Esophagus squamous epithelium (tissue), 5 donors: ENCODE results near the gene GREB1L. TPM values are rescaled to one million over a fixed set of nuclear protein-coding genes. Genes with fewer than 3 reads are reported as not detected.

Source experiments
- DNase-seq: peaks from one replicate; lab custom pipeline; 2025; lab: John Stamatoyannopoulos, UW
- H3K27ac ChIP-seq, 4 donors: fragments of 200-600 bp; sonication (generic); one replicate each; pipeline ENCODE4 v1.5.1; 2016 to 2019; ENCODE audit warnings: mild to moderate bottlenecking in 1 of 4
- H3K27me3 ChIP-seq, 4 donors: fragments of 200-600 bp; sonication (generic); 1 replicate in 3 of 4; 2 replicates in 1 of 4; pipeline versions ENCODE4 v1.5.1 to v1.6.0; 2017 to 2021; ENCODE audit warnings: antibody characterized with exemption in 1 of 4
- H3K36me3 ChIP-seq, 3 donors: fragments of 200-600 bp; sonication (generic); one replicate each; pipeline ENCODE4 v1.5.1; 2016 to 2019
- H3K4me1 ChIP-seq, 3 donors: fragments of 200-600 bp; sonication (generic); one replicate each; pipeline ENCODE4 v1.5.1; 2017 to 2019
- H3K4me3 ChIP-seq, 4 donors: fragments of 200-600 bp; sonication (generic); 1 replicate in 3 of 4; 2 replicates in 1 of 4; pipeline ENCODE4 v1.5.1; 2016 to 2019; ENCODE audit warnings: mild to moderate bottlenecking in 2 of 4, moderate library complexity in 1 of 4
- H3K9me3 ChIP-seq, 3 donors: fragments of 200-600 bp; sonication (generic); one replicate each; pipeline ENCODE4 v1.5.1; 2016 to 2019
- POLR2A ChIP-seq, 4 donors: fragments of 450-650 bp; IDR thresholded peaks; one replicate each; pipeline ENCODE4 v1.6.1; 2017; ENCODE audit warnings: antibody characterized with exemption in 4 of 4, mild to moderate bottlenecking in 4 of 4, moderate library complexity in 3 of 4
- WGBS, 2 donors: methylation state at CpG; one replicate each; pipeline ENCODE4 v1.1.5; 2018; 5-methylcytosine and 5-hydroxymethylcytosine counted together
- intact Hi-C: fragments of 100-400 bp; cut with DNase I; formaldehyde crosslinking; loops from one replicate; pipeline ENCODE4 v1.15.0; 2022
- total RNA-seq, 4 donors: library from RNA; depleted of rRNA; stranded (reverse); fragments of >200 nt; gene quantifications; one replicate each; pipeline ENCODE4 v1.1.0, GENCODE V29; 2016
- TF ChIP-seq, protein P1 (sequence below), 6 experiments: fragments of 450-650 bp in 4 of 6; fragments of 200-600 bp in 2 of 6; sonication (generic) in 2 of 6; IDR thresholded peaks; one replicate each; pipeline ENCODE4 v1.5.1; 2016 to 2019; ENCODE audit warnings: antibody characterized with exemption in 6 of 6, mild to moderate bottlenecking in 4 of 6, moderate library complexity in 4 of 6
- donor health status: DM: yes; HTN: yes; CAD: no.

GREB1L gene
- total RNA-seq, 4 donors from 2014 or later, result 0.12 to 0.95 (median 0.66) TPM; not detected in 1

DNA sequence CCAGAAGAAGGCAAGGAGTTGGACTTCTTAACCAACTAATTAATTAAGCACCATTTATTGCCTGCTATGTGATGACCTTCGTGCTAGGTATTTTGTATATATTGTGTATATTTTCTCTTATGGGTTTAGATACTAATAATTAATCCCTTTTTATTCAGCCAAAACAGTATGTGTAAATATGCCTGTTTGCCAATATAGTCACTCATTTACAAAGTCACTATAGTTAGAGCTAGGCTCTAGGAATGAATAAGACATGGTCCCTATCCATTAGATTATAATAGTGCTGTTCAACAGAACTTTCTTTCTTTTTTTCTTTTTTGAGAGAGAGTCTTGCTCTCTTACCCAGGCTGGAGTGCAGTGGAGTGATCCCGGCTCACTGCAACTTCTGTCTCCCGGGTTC is 51.4 kb downstream of the GREB1L start:
- 81 to 89% methylated on average over 3 of the region's 3 CpGs for WGBS, 2 donors
- no peak for TF ChIP-seq POLR2A (IDR thresholded peaks at IDR 0.05)
- TF ChIP-seq, protein P1, sequence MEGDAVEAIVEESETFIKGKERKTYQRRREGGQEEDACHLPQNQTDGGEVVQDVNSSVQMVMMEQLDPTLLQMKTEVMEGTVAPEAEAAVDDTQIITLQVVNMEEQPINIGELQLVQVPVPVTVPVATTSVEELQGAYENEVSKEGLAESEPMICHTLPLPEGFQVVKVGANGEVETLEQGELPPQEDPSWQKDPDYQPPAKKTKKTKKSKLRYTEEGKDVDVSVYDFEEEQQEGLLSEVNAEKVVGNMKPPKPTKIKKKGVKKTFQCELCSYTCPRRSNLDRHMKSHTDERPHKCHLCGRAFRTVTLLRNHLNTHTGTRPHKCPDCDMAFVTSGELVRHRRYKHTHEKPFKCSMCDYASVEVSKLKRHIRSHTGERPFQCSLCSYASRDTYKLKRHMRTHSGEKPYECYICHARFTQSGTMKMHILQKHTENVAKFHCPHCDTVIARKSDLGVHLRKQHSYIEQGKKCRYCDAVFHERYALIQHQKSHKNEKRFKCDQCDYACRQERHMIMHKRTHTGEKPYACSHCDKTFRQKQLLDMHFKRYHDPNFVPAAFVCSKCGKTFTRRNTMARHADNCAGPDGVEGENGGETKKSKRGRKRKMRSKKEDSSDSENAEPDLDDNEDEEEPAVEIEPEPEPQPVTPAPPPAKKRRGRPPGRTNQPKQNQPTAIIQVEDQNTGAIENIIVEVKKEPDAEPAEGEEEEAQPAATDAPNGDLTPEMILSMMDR (IDR thresholded peaks at IDR 0.05), result no peak
- intact Hi-C loops, result no loop called here

GRCh38 chr18:21295101-21295500 is 53.1 kb downstream of the GREB1L start:
- Histone ChIP-seq H3K4me3 (no peak overlapping the region), H3K4me1 (no peaks in the 10 kb centered on the region), H3K27me3 (peaks cover 0 to 2% (median 0%) of the 10 kb centered on the region in 4 donors), H3K27ac (no peak overlapping the region), H3K9me3 (no peaks in the 10 kb centered on the region), H3K36me3 (no peaks in the 10 kb centered on the region)
- 60 to 67% methylated on average over 3 of the region's 3 CpGs for WGBS, 2 donors
- TF ChIP-seq, protein P1 (IDR thresholded peaks at IDR 0.05), result no peak
- TF ChIP-seq POLR2A (IDR thresholded peaks at IDR 0.05), result no peak
- no peak for DNase-seq
- intact Hi-C loops, result no loop called here

More for the DNA sequence above, 51.4 kb downstream of the GREB1L start:
- H3K4me1 ChIP-seq, result no peaks in the 10 kb centered on the region
- H3K27ac ChIP-seq, result no peak overlapping the region
- no peaks in the 10 kb centered on the region for H3K36me3 ChIP-seq
- no peak overlapping the region for H3K4me3 ChIP-seq
- DNase-seq, result no peak
- H3K9me3 ChIP-seq, result no peaks in the 10 kb centered on the region
- H3K27me3 ChIP-seq, result no peaks in the 10 kb centered on the region

DNA sequence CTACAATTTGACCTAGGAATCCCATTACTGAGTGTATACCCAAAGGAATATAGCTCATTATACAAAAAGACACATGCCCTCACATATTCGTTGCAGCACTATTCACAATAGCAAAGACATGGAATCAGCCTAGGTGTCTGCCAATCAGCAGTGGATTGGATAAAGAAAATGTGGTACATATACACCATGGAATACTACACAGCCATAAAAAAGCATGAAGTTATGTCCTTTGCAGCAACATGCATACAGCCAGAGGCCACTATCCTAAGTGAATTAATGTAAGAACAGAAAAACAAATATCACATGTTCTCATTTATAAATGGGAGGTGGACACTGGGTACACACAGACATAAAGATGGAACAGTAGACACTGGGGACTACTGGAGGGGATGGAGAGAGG is 54.0 kb downstream of the GREB1L start:
- H3K36me3 ChIP-seq, result no peaks in the 10 kb centered on the region
- 57 to 63% methylated on average over 1 of the region's 1 CpG for WGBS, 2 donors
- H3K27me3 ChIP-seq, result peaks cover 0 to 2% (median 0%) of the 10 kb centered on the region in 4 donors
- DNase-seq, result no peak
- no peak overlapping the region for H3K4me3 ChIP-seq
- H3K27ac ChIP-seq, result no peak overlapping the region
- intact Hi-C loops, result no loop called here
- TF ChIP-seq, protein P1 (IDR thresholded peaks at IDR 0.05), result no peak
- no peak for TF ChIP-seq POLR2A (IDR thresholded peaks at IDR 0.05)
- H3K9me3 ChIP-seq, result no peaks in the 10 kb centered on the region
- no peaks in the 10 kb centered on the region for H3K4me1 ChIP-seq

- DNase-seq, result no peak
- WGBS, 2 donors, result 51 to 59% methylated on average over 4 of the region's 4 CpGs
- Histone ChIP-seq H3K4me3 (no peak overlapping the region), H3K9me3 (no peaks in the 10 kb centered on the region), H3K4me1 (no peaks in the 10 kb centered on the region), H3K27me3 (peaks cover 0 to 2% (median 0%) of the 10 kb centered on the region in 4 donors), H3K27ac (no peak overlapping the region), H3K36me3 (no peaks in the 10 kb centered on the region)
- TF ChIP-seq POLR2A (IDR thresholded peaks at IDR 0.05), result no peak
- TF ChIP-seq, protein P1 (IDR thresholded peaks at IDR 0.05), result no peak
- intact Hi-C loops, result no loop called here
Measured at GRCh38 chr18:21298351-21298750, 56.3 kb downstream of the GREB1L start.

GRCh38 chr18:21300035-21300907 is 58.2 kb downstream of the GREB1L start:
- H3K36me3 ChIP-seq, result no peaks in the 10 kb centered on the region
- H3K4me1 ChIP-seq, result no peaks in the 10 kb centered on the region
- intact Hi-C loops, result no loop called here
- DNase-seq, result no peak
- no peak overlapping the region for H3K27ac ChIP-seq
- WGBS, 2 donors, result 23 to 26% methylated on average over 6 of the region's 6 CpGs
- H3K9me3 ChIP-seq, result no peaks in the 10 kb centered on the region
- no peak for TF ChIP-seq POLR2A (IDR thresholded peaks at IDR 0.05)
- TF ChIP-seq, protein P1 (IDR thresholded peaks at IDR 0.05), result no peak
- H3K27me3 ChIP-seq, result peaks cover 0 to 2% (median 0%) of the 10 kb centered on the region in 4 donors
- no peak overlapping the region for H3K4me3 ChIP-seq
